Esophagus mucosa (tissue), 1 donor: ENCODE data around the gene HSD17B4. TPM values are rescaled to one million over a fixed set of nuclear protein-coding genes. Genes with fewer than 3 reads are reported as not detected.

Experiments
- total RNA-seq: library from RNA; stranded (reverse); gene quantifications from one replicate; pipeline ENCODE4 v1.2.4, GENCODE V29; 2023
- donor health status: DM: yes; HTN: yes; CAD: no.

HSD17B4 gene
- total RNA-seq, 1 donor from 2014 or later = 164 TPM

Other genes starting within 250 kb of the HSD17B4 start
- 15.3 TPM for gene TNFAIP8, start 96.5 kb upstream of the HSD17B4 start, total RNA-seq
- not detected for gene FAM170A, start 177.1 kb downstream of the HSD17B4 start, total RNA-seq